Natural killer cell (primary cell): Measurements from ENCODE around the gene NTM. TPM values are rescaled to one million over a fixed set of nuclear protein-coding genes. Genes with fewer than 3 reads are reported as not detected.

Experiments
- ATAC-seq, 3 donors: fragments of 150-1000 bp in 2 of 3; fragments of 200-7000 bp in 1 of 3; cut with Tn5 transposase; 1 replicate in 1 of 3; 2 replicates in 2 of 3; pipeline ENCODE4 v1.10.0; 2021; ENCODE audit warnings: mild to moderate bottlenecking in 2 of 3, moderate library complexity in 2 of 3
- DNase-seq, 2 donors: peaks; one replicate each; pipeline versions ENCODE4 v3.0.0 to v3.0.0-alpha.2; 2013 to 2021; ENCODE audit warnings: mixed read lengths in 1 of 2
- H3K27ac ChIP-seq: one replicate; pipeline ENCODE4 v1.5.1; 2013; ENCODE audit warnings: mild to moderate bottlenecking, low read length
- H3K27me3 ChIP-seq: one replicate; pipeline ENCODE4 v1.6.1; 2013; ENCODE audit warnings: low read length; ENCODE audit not compliant: control insufficient read depth, insufficient read depth
- H3K36me3 ChIP-seq: one replicate; pipeline ENCODE4 v1.6.1; 2013; ENCODE audit warnings: low read length; ENCODE audit not compliant: control insufficient read depth, insufficient read depth
- H3K4me1 ChIP-seq: one replicate; pipeline ENCODE4 v1.6.1; 2013; ENCODE audit warnings: low read length; ENCODE audit not compliant: control insufficient read depth, insufficient read depth
- H3K4me3 ChIP-seq: one replicate; pipeline ENCODE4 v1.5.1; 2013; ENCODE audit warnings: low read length
- H3K9me3 ChIP-seq: one replicate; pipeline ENCODE4 v1.6.1; 2013; ENCODE audit warnings: low read length; ENCODE audit not compliant: control insufficient read depth, insufficient read depth
- H3K27ac Mint-ChIP-seq, 2 donors: one replicate each; pipeline ENCODE4 v1.8.0; 2022; ENCODE audit warnings: mild to moderate bottlenecking in 2 of 2, mixed read lengths in 2 of 2, moderate library complexity in 1 of 2
- H3K27me3 Mint-ChIP-seq, 2 donors: one replicate each; pipeline ENCODE4 v1.8.0; 2022; ENCODE audit warnings: low read depth in 2 of 2, mixed read lengths in 2 of 2
- H3K36me3 Mint-ChIP-seq: one replicate; pipeline ENCODE4 v1.8.0; 2022; ENCODE audit warnings: mixed read lengths
- H3K4me1 Mint-ChIP-seq, 2 donors: one replicate each; pipeline ENCODE4 v1.8.0; 2022; ENCODE audit warnings: mixed read lengths in 2 of 2
- H3K4me3 Mint-ChIP-seq: one replicate; pipeline ENCODE4 v1.8.0; 2022; ENCODE audit warnings: mild to moderate bottlenecking, moderate library complexity, mixed read lengths
- H3K9me3 Mint-ChIP-seq, 2 donors: one replicate each; pipeline ENCODE4 v1.8.0; 2022; ENCODE audit warnings: mixed read lengths in 2 of 2
- CTCF ChIP-seq: fragments of 200-600 bp; IDR thresholded peaks from one replicate; pipeline ENCODE4 v1.8.0; 2022; ENCODE audit warnings: antibody characterized with exemption
- WGBS: methylation state at CpG from one replicate; pipeline ENCODE4 v1.1.7; 2013; ENCODE audit warnings: missing lambda C conversion rate; ENCODE audit not compliant: insufficient coverage; 5-methylcytosine and 5-hydroxymethylcytosine counted together
- intact Hi-C: fragments of 100-400 bp; cut with micrococcal nuclease; formaldehyde crosslinking; loops from one replicate; pipeline ENCODE4 v1.14.2; 2022
- total RNA-seq, 4 donors: library from RNA; stranded (reverse); fragments of 120-200 nt in 1 of 4; gene quantifications; one replicate each; pipeline versions ENCODE4 v1.2.3 to v1.2.4, GENCODE V29; 2013 to 2022

Gene NTM
- total RNA-seq, 3 donors from 2014 or later (not counting 1 experiment from before 2014, with no cell fraction given): not detected

DNA sequence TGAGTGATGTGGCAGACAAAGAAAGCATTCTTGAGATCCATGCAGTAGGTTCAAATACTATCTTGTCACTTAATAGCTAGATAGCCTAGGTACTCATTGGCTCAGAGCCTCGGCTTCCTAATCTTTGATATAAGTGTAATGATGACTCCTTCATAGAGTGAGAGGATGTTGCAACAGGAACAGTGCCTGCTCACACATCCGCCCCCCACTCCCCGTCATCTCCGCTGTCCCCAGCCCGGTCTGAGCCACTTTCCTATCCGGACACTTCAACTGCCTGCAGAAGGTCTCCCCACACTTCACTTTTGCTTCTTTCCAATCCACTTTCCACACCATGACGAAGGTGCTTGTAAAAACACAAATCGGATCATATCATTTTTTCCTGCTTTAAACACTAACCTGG lies 128.8 kb downstream of the NTM start:
- no peak for TF ChIP-seq CTCF
- H3K36me3 ChIP-seq: no peaks in the 10 kb centered on the region
- peaks cover 0 to 8% of the 10 kb centered on the region in 2 donors for H3K9me3 Mint-ChIP-seq
- no peaks in the 10 kb centered on the region for H3K4me1 ChIP-seq
- DNase-seq: no peak
- H3K27ac ChIP-seq: no peak overlapping the region
- intact Hi-C loops: no loop called here
- no peaks in the 10 kb centered on the region for H3K9me3 ChIP-seq
- WGBS: 86% methylated on average over 8 of the region's 8 CpGs
- peaks cover 0 to 7% of the 10 kb centered on the region in 2 donors for H3K27me3 Mint-ChIP-seq
- H3K4me1 Mint-ChIP-seq: no peaks in the 10 kb centered on the region
- no peak for ATAC-seq
- no peak overlapping the region for H3K4me3 Mint-ChIP-seq
- no peaks in the 10 kb centered on the region for H3K36me3 Mint-ChIP-seq
- H3K4me3 ChIP-seq: no peak overlapping the region
- H3K27me3 ChIP-seq: no peaks in the 10 kb centered on the region
- no peak overlapping the region for H3K27ac Mint-ChIP-seq

GRCh38 chr11:131503017-131503416 lies 132.6 kb downstream of the NTM start:
- intact Hi-C loops: no loop called here
- peaks cover 0 to 8% of the 10 kb centered on the region in 2 donors for H3K9me3 Mint-ChIP-seq

GRCh38 chr11:131504199-131504949 lies 134.0 kb downstream of the NTM start:
- Mint-ChIP-seq H3K9me3 (peaks cover 0 to 8% of the 10 kb centered on the region in 2 donors), H3K27ac (no peak overlapping the region), H3K4me1 (no peaks in the 10 kb centered on the region), H3K36me3 (no peaks in the 10 kb centered on the region), H3K4me3 (no peak overlapping the region), H3K27me3 (peaks cover 2 to 7% of the 10 kb centered on the region in 2 donors)
- intact Hi-C loops: no loop called here
- DNase-seq (no peak), ATAC-seq (no peak)
- H3K27ac ChIP-seq: no peak overlapping the region
- no peak for TF ChIP-seq CTCF
- no peak overlapping the region for H3K4me3 ChIP-seq
- H3K27me3 ChIP-seq: no peaks in the 10 kb centered on the region
- H3K36me3 ChIP-seq: no peaks in the 10 kb centered on the region
- H3K4me1 ChIP-seq: no peaks in the 10 kb centered on the region
- WGBS: 46% methylated on average over 13 of the region's 15 CpGs
- no peaks in the 10 kb centered on the region for H3K9me3 ChIP-seq

More at GRCh38 chr11:131503017-131503416, 132.6 kb downstream of the NTM start:
- Histone ChIP-seq H3K4me1 (no peaks in the 10 kb centered on the region), H3K9me3 (no peaks in the 10 kb centered on the region), H3K27me3 (no peaks in the 10 kb centered on the region), H3K36me3 (no peaks in the 10 kb centered on the region), H3K27ac (no peak overlapping the region), H3K4me3 (no peak overlapping the region)
- WGBS: 19% methylated on average over 1 of the region's 1 CpG
- no peak for TF ChIP-seq CTCF
- ATAC-seq (no peak), DNase-seq (no peak)
- Mint-ChIP-seq H3K4me3 (no peak overlapping the region), H3K36me3 (no peaks in the 10 kb centered on the region), H3K27ac (no peak overlapping the region), H3K27me3 (peaks cover 0 to 7% of the 10 kb centered on the region in 2 donors), H3K4me1 (no peaks in the 10 kb centered on the region)

GRCh38 chr11:131506348-131506747 lies 135.9 kb downstream of the NTM start:
- 61% methylated on average over 6 of the region's 6 CpGs for WGBS
- no peak overlapping the region for H3K27ac ChIP-seq
- H3K4me3 Mint-ChIP-seq: no peak overlapping the region
- H3K4me1 Mint-ChIP-seq: no peaks in the 10 kb centered on the region
- H3K9me3 Mint-ChIP-seq: peaks cover 0 to 6% of the 10 kb centered on the region in 2 donors
- H3K27me3 ChIP-seq: no peaks in the 10 kb centered on the region
- no peak overlapping the region for H3K27ac Mint-ChIP-seq
- H3K27me3 Mint-ChIP-seq: peaks cover 2 to 7% of the 10 kb centered on the region in 2 donors
- no peaks in the 10 kb centered on the region for H3K9me3 ChIP-seq
- H3K36me3 Mint-ChIP-seq: no peaks in the 10 kb centered on the region
- DNase-seq: no peak
- H3K36me3 ChIP-seq: no peaks in the 10 kb centered on the region
- TF ChIP-seq CTCF: no peak
- ATAC-seq: no peak
- H3K4me3 ChIP-seq: no peak overlapping the region
- no peaks in the 10 kb centered on the region for H3K4me1 ChIP-seq
- intact Hi-C loops: no loop called here
